HUES6 (cell line): ENCODE measurements around the gene COL24A1.
"Not testable (repeated sequence)": the region's sequence is repeated elsewhere in the genome, so short reads cannot be mapped to it uniquely, and the experiment has no call there.

ENCODE experiments used
- H3K27ac ChIP-seq: 2 replicates; pipeline ENCODE4 v1.7.0; 2013; ENCODE audit warnings: low read depth, mild to moderate bottlenecking, low read length, inconsistent platforms
- H3K27me3 ChIP-seq: 2 replicates; pipeline ENCODE4 v1.6.1; 2013; ENCODE audit warnings: low read length; ENCODE audit not compliant: control insufficient read depth, insufficient read depth
- H3K36me3 ChIP-seq: 2 replicates; pipeline ENCODE4 v1.6.1; 2013; ENCODE audit warnings: low read length; ENCODE audit not compliant: control insufficient read depth, insufficient read depth
- H3K4me1 ChIP-seq: 2 replicates; pipeline ENCODE4 v1.6.1; 2013; ENCODE audit warnings: low read length; ENCODE audit not compliant: control insufficient read depth, insufficient read depth
- H3K4me3 ChIP-seq: 2 replicates; pipeline ENCODE4 v1.5.1; 2013; ENCODE audit warnings: low read depth, low read length
- H3K9ac ChIP-seq: one replicate; pipeline ENCODE4 v1.6.1; 2013; ENCODE audit warnings: mild to moderate bottlenecking, low read length
- H3K9me3 ChIP-seq: 2 replicates; pipeline ENCODE4 v1.6.1; 2013; ENCODE audit warnings: low read depth, low read length; ENCODE audit not compliant: control insufficient read depth, insufficient read depth

Gene COL24A1

DNA sequence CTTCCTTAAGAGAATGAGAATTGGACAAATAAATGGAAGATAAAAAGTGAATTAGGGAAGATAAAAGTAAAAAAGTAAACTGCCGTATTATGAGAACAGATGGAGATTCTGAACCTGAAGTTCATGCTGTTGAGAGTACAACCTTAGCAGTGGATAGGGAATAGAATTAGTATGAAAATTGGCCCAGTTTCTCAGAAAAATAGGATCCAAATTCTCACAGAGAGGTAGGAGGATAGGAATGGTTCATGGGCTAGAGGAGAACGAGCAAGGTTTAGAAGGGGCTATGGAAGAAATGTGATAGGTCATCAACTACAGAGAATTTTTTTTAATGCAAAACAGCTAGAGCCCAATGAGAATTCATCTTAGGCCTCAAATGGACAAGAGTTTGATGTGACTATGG, 42.3 kb downstream of the COL24A1 start:
- Histone ChIP-seq H3K4me1 (no peaks in the 10 kb centered on the region), H3K4me3 (no peak overlapping the region), H3K27me3 (no peaks in the 10 kb centered on the region), H3K9ac (no peak overlapping the region), H3K36me3 (no peaks in the 10 kb centered on the region), H3K9me3 (no peaks in the 10 kb centered on the region), H3K27ac (no peak overlapping the region)

DNA sequence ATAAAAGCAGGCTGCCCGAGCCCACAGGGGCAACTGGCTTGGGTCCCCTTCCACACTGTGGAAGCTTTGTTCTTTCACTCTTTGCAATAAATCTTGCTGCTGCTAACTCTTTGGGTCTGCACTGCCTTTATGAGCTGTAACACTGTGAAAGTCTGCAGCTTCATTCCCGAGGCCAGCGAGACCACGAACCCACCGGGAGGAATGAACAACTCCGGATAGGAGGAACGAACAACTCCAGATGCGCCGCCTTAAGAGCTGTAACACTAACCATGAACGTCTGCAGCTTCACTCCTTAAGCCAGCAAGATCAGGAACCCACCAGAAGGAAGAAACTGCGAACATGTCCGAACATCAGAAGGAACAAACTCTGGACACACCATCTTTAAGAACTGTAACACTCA, 45.0 kb downstream of the COL24A1 start:
- not testable (repeated sequence) for H3K36me3 ChIP-seq, H3K4me3 ChIP-seq, H3K27ac ChIP-seq, H3K27me3 ChIP-seq, H3K4me1 ChIP-seq, H3K9ac ChIP-seq, H3K9me3 ChIP-seq

DNA sequence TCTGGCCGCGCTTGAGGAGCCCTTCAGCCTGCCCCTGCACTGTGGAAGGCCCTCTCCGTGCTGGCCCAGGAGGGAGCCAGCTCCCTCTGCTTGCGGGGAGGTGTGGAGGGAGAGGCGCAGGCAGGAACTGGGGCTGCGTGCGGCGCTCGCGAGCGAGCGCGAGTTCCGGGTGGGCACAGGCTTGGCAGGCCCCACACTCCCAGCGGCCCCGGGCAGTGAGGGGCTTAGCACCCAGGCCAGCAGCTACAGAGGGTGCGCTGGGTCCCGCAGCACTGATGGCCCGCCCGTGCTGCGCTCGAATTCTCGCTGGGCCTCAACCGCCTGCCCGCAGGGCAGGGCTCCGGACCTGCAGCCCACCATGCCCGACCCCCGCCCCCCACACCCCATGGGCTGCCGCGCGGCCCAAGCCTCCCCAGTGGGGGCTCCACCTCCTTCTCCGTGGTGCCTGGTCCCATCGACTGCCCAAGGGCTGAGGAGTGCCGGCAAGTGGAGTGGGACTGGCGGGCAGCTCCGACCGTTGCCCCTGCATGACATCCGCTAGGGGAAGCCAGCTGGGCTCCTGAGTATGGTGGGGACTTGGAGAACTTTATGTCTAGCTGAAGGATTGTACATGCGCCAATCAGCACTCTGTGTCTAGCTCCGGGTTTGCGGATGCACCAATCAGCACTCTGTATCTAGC, 46.0 kb downstream of the COL24A1 start:
- no peaks in the 10 kb centered on the region for H3K4me1 ChIP-seq
- no peak overlapping the region for H3K27ac ChIP-seq
- no peak overlapping the region for H3K4me3 ChIP-seq
- H3K27me3 ChIP-seq = no peaks in the 10 kb centered on the region
- no peaks in the 10 kb centered on the region for H3K36me3 ChIP-seq
- no peaks in the 10 kb centered on the region for H3K9me3 ChIP-seq
- no peak overlapping the region for H3K9ac ChIP-seq

DNA sequence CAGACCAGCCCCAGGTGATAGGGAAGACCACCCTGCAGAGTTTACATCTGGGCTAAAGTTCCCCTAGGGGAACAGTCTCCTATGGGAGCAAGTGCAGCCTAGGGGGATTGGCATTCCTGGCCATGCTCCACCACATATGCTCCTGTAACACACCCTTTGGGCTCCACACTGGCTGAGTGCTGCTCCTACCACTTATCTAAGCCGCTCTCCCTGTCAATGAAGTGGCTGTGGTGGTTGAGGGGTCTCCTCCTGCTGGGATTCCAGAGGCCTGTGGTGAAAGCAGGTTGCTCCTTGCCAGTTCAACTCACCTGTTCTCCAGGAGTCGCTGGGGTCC, 51.1 kb downstream of the COL24A1 start:
- Histone ChIP-seq H3K27me3 (no peaks in the 10 kb centered on the region), H3K4me1 (no peaks in the 10 kb centered on the region; the same call in 1 of the 2 replicates), H3K27ac (no peak overlapping the region), H3K4me3 (no peak overlapping the region), H3K9me3 (no peaks in the 10 kb centered on the region), H3K9ac (no peak overlapping the region), H3K36me3 (no peaks in the 10 kb centered on the region)

GRCh38 chr1:86104606-86105532, 51.7 kb downstream of the COL24A1 start:
- H3K36me3 ChIP-seq = no peaks in the 10 kb centered on the region
- no peak overlapping the region for H3K27ac ChIP-seq
- H3K4me3 ChIP-seq = no peak overlapping the region
- no peaks in the 10 kb centered on the region; the same call in 1 of the 2 replicates for H3K4me1 ChIP-seq
- no peaks in the 10 kb centered on the region for H3K9me3 ChIP-seq
- H3K9ac ChIP-seq = no peak overlapping the region
- H3K27me3 ChIP-seq = no peaks in the 10 kb centered on the region

DNA sequence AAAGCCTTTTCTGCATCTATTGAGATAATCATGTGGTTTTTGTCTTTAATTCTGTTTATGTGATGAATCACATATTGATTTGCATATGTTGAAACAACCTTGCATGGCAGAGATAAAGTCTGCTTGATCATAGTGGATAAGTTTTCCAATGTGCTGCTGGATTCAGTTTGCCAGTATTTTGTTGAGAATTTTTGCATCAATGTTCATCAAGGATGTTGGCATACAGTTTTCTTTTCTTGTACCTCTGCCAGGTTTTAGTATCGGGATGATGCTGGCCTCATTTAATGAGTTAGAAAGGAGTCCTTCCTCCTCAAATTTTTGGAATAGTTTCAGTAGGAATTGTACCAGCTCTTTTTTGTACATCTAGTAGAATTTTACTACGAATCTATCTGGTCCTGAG, 55.0 kb downstream of the COL24A1 start:
- no peaks in the 10 kb centered on the region for H3K9me3 ChIP-seq
- no peak overlapping the region for H3K4me3 ChIP-seq
- no peak overlapping the region for H3K9ac ChIP-seq
- H3K27me3 ChIP-seq = no peaks in the 10 kb centered on the region
- H3K27ac ChIP-seq = no peak overlapping the region
- no peaks in the 10 kb centered on the region; the same call in 1 of the 2 replicates for H3K4me1 ChIP-seq
- no peaks in the 10 kb centered on the region for H3K36me3 ChIP-seq

- H3K27ac ChIP-seq = no peak overlapping the region
Measured at GRCh38 chr1:86100401-86100800, 56.2 kb downstream of the COL24A1 start.

GRCh38 chr1:86089765-86090164, 66.8 kb downstream of the COL24A1 start:
- Histone ChIP-seq H3K36me3 (no peaks in the 10 kb centered on the region), H3K27me3 (no peaks in the 10 kb centered on the region), H3K4me3 (no peak overlapping the region), H3K4me1 (no peaks in the 10 kb centered on the region), H3K9ac (no peak overlapping the region), H3K27ac (no peak overlapping the region), H3K9me3 (no peaks in the 10 kb centered on the region)

More at GRCh38 chr1:86100401-86100800, 56.2 kb downstream of the COL24A1 start:
- Histone ChIP-seq H3K4me1 (no peaks in the 10 kb centered on the region; the same call in 1 of the 2 replicates), H3K9ac (no peak overlapping the region), H3K36me3 (no peaks in the 10 kb centered on the region), H3K4me3 (no peak overlapping the region), H3K27me3 (no peaks in the 10 kb centered on the region), H3K9me3 (no peaks in the 10 kb centered on the region)

DNA sequence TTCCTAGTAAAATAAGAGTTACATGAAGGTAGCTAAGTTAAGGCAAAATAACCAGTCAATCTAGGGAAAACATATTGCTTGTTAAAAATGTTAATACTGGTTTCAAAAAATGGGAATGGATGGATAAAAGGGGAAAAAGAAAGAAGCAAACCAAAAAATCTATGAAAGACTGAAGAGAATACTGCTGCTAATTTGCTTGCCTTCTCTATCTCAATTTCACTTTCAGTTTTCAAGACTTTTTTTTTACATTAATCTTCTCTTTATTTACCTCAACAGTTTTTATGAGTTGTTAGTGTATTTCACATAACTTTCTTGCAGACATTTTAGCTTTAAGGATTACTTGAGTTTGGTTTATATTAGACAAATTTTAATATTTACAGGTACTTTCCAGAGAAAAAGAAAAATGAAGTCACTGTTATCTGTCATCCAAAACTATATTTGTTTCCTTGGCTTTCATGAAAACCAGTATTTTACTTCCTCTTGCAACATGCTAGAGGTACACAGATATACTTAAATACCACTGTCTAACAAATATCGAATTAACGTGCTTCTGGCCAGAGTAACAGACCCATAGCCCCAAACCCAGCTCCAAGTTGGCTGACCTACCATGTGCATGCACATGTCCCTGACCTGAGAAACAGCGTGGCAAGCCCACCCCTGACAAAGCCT, 70.7 kb downstream of the COL24A1 start:
- no peaks in the 10 kb centered on the region for H3K9me3 ChIP-seq
- no peak overlapping the region for H3K27ac ChIP-seq
- no peak overlapping the region for H3K9ac ChIP-seq
- H3K4me1 ChIP-seq = no peaks in the 10 kb centered on the region
- H3K4me3 ChIP-seq = no peak overlapping the region
- H3K27me3 ChIP-seq = no peaks in the 10 kb centered on the region
- no peaks in the 10 kb centered on the region for H3K36me3 ChIP-seq

DNA sequence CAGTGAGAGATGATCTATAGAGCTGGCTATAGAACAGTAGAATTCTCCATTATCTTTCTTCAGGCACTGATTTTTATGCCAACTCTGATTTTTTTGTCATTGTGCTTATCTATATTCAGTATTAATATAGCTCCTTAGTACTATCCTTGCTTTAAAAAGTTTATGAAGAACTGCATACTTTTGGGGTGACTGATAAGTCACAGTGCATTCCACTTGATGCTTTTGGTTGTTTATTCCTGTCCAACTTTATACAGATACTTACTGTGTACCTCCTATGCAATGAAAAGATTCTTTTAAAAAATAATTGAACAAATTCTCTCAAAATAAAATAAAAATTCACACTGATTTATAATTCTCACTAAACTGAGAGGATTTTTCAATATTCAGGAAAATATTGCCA, 71.6 kb downstream of the COL24A1 start:
- no peaks in the 10 kb centered on the region for H3K4me1 ChIP-seq
- no peaks in the 10 kb centered on the region for H3K36me3 ChIP-seq
- H3K4me3 ChIP-seq = no peak overlapping the region
- no peaks in the 10 kb centered on the region for H3K9me3 ChIP-seq
- no peak overlapping the region for H3K27ac ChIP-seq
- H3K27me3 ChIP-seq = no peaks in the 10 kb centered on the region
- no peak overlapping the region for H3K9ac ChIP-seq

DNA sequence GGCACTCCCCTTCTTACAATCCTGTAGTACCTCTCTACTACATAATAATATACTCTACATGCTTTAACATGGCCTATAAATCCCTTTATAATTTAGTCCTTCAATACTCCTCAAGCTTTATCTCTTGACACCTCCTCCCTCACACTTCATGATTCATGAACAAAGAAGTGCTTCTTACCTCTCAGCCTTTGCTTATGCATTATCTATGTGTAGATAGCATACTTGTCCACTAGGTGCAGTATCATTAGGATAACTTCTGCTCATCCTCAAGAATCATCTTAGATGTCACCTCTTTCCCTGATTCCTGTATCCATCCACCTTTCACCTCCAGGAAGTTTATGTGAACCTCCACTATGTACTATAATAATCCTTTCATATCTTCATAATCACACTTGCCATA, 74.4 kb downstream of the COL24A1 start:
- H3K4me3 ChIP-seq = no peak overlapping the region
- H3K27me3 ChIP-seq = no peaks in the 10 kb centered on the region
- H3K9ac ChIP-seq = no peak overlapping the region
- H3K4me1 ChIP-seq = no peaks in the 10 kb centered on the region
- no peak overlapping the region for H3K27ac ChIP-seq
- H3K36me3 ChIP-seq = no peaks in the 10 kb centered on the region
- H3K9me3 ChIP-seq = no peaks in the 10 kb centered on the region
